GM12878 (cell line): ENCODE results near the gene CXXC5. TPM values are rescaled to one million over a fixed set of nuclear protein-coding genes. Genes with fewer than 3 reads are reported as not detected.

ENCODE experiments used
- ATAC-seq: fragments of 200-7000 bp; cut with Tn5 transposase; 3 replicates; pipeline ENCODE4 v1.9.1; 2020; ENCODE audit warnings: mild to moderate bottlenecking, moderate library complexity
- BruUV-seq: library from RNA; stranded (reverse); fragments of 400-500 nt; replicated peaks from 2 replicates; lab custom pipeline; 2021; lab: Mats Ljungman, UMichigan
- CTCF ChIA-PET: fragments of 300-600 bp; sonication (Branson Sonifier 250); formaldehyde crosslinking; extraction: SDS; loops from one replicate; lab custom pipeline; 2021; ENCODE audit warnings: inconsistent platforms; lab: Yijun Ruan, JAX
- POLR2A ChIA-PET: fragments of 350-600 bp; formaldehyde crosslinking; extraction: SDS; loops from one replicate; lab custom pipeline; 2021; ENCODE audit warnings: inconsistent platforms; lab: Charles Lee
- RAD21 ChIA-PET: fragments of 300-600 bp; sonication (Branson Sonifier 250); formaldehyde crosslinking; loops from one replicate; lab custom pipeline; 2023; ENCODE audit warnings: antibody characterized with exemption; ENCODE audit not compliant: unreplicated experiment; lab: Charles Lee
- SMC1A ChIA-PET: fragments of 300-600 bp; sonication (Branson Sonifier 250); formaldehyde crosslinking; loops from one replicate; lab custom pipeline; 2023; ENCODE audit not compliant: unreplicated experiment, uncharacterized antibody; lab: Charles Lee
- DNase-seq: peaks from one replicate; pipeline ENCODE4 v3.0.0-alpha.2; 2011; ENCODE audit warnings: low read depth, low spot score
- FAIRE-seq: peaks from 3 replicates; lab custom pipeline; 2011; peaks lifted over from hg19 to GRCh38; lab: Jason Lieb, UNC
- H2AFZ ChIP-seq: 2 replicates; pipeline ENCODE4 v1.6.0; 2011; ENCODE audit warnings: low read depth, low read length, control low read depth; ENCODE audit not compliant: control insufficient read depth
- H3K27ac ChIP-seq: 2 replicates; pipeline ENCODE4 v1.5.1; 2011; ENCODE audit warnings: control low read depth; ENCODE audit not compliant: control insufficient read depth, insufficient read depth
- H3K27me3 ChIP-seq, 2 experiments: replicated peaks in 1 of 2; 2 replicates each; pipeline versions ENCODE4 v1.6.0 to v1.6.1; 2011; ENCODE audit warnings: low read length in 1 of 2; ENCODE audit not compliant: control insufficient read depth in 2 of 2, insufficient read depth in 2 of 2
- H3K36me3 ChIP-seq, 2 experiments: 2 replicates each; pipeline ENCODE4 v1.5.1; 2011; ENCODE audit warnings: low read length in 1 of 2; ENCODE audit not compliant: control insufficient read depth in 2 of 2, insufficient read depth in 2 of 2
- H3K4me1 ChIP-seq: 2 replicates; pipeline ENCODE4 v1.6.1; 2011; ENCODE audit warnings: mild to moderate bottlenecking, low read length, moderate library complexity, mixed read lengths; ENCODE audit not compliant: control insufficient read depth, insufficient read depth
- H3K4me2 ChIP-seq: 2 replicates; pipeline ENCODE4 v1.6.0; 2011; ENCODE audit warnings: control low read depth; ENCODE audit not compliant: control insufficient read depth, insufficient read depth
- H3K4me3 ChIP-seq: fragments of 200-600 bp; sonication (generic); 2 replicates; pipeline ENCODE4 v1.5.1; 2016
- H3K79me2 ChIP-seq: 2 replicates; pipeline ENCODE4 v1.6.0; 2011; ENCODE audit warnings: low read length; ENCODE audit not compliant: control insufficient read depth, insufficient read depth
- H3K9ac ChIP-seq: 2 replicates; pipeline ENCODE4 v1.8.0; 2011; ENCODE audit warnings: low read length, control low read depth, mixed read lengths; ENCODE audit not compliant: control insufficient read depth, insufficient read depth
- H3K9me3 ChIP-seq: replicated peaks from 3 replicates; pipeline ENCODE4 v1.5.1; 2011; ENCODE audit warnings: mild to moderate bottlenecking, low read length; ENCODE audit not compliant: control insufficient read depth, insufficient read depth
- H4K20me1 ChIP-seq: 2 replicates; pipeline ENCODE4 v1.6.0; 2011; ENCODE audit not compliant: control insufficient read depth, insufficient read depth
- CBX5 ChIP-seq: sonication (generic); IDR thresholded peaks from 2 replicates; pipeline ENCODE4 v1.6.1; 2016; ENCODE audit warnings: low read depth, moderate library complexity, mild to moderate bottlenecking, inconsistent platforms
- RBBP5 ChIP-seq: fragments of 200-600 bp; sonication (generic); conservative IDR thresholded peaks from 2 replicates; pipeline ENCODE4 v1.6.1; 2016
- whole genome bisulfite sequencing: methylation state at CpG from one replicate; pipeline ENCODE4 v1.1.6; 2016; ENCODE audit warnings: low lambda C conversion rate; ENCODE audit not compliant: insufficient replicate concordance, insufficient coverage; ENCODE audit errors: missing lambda C conversion rate; 5-methylcytosine and 5-hydroxymethylcytosine counted together
- in situ Hi-C: fragments of 300-500 bp; cut with MboI; formaldehyde crosslinking; loops from 9 replicates; pipeline ENCODE4 v1.14.3; 2018; ENCODE audit warnings: mixed read lengths
- intact Hi-C: fragments of 100-400 bp; cut with micrococcal nuclease; formaldehyde crosslinking; loops from one replicate; pipeline ENCODE4 v1.14.2; 2022; ENCODE audit not compliant: unreplicated experiment
- polyA plus RNA-seq, 11 experiments: library from polyadenylated mRNA; depleted of rRNA in 4 of 11; unstranded in 6 of 11; stranded (reverse) in 5 of 11; fragments of >200 nt; fragmentation: Nextera tagmentation in 4 of 11; fragmentation: Illumina TruSeq in 1 of 11; extraction: Ambion mirVana in 4 of 11; extraction: Trizol in 1 of 11; gene quantifications; 1 replicate in 1 of 11; 2 replicates in 10 of 11; pipeline versions ENCODE4 v1.2.1 to v1.2.3, GENCODE V29; 2011 to 2016; ENCODE audit warnings: inconsistent platforms in 2 of 11, missing spikeins in 2 of 11, low read depth in 1 of 11
- total RNA-seq, 4 experiments: library from RNA; depleted of rRNA in 3 of 4; stranded (reverse); fragments of >200 nt in 3 of 4; fragmentation: Illumina TruSeq in 1 of 4; extraction: Trizol in 1 of 4; gene quantifications; 2 replicates each; pipeline versions ENCODE4 v1.2.1 to v1.2.3, GENCODE V29; 2013 to 2021
- TF ChIP-seq, protein P1 (sequence below): fragments of 450-650 bp; formaldehyde crosslinking; IDR thresholded peaks from 2 replicates; pipeline ENCODE4 v1.4.0; 2022; ENCODE audit warnings: mild to moderate bottlenecking, moderate library complexity

Gene CXXC5
- total and polyA plus RNA-seq, 10 of the 15 experiments (the other 5 are each of a cell fraction or from before 2014, with no cell fraction given): 1.8 to 90.8 (median 40.7) TPM

DNA sequence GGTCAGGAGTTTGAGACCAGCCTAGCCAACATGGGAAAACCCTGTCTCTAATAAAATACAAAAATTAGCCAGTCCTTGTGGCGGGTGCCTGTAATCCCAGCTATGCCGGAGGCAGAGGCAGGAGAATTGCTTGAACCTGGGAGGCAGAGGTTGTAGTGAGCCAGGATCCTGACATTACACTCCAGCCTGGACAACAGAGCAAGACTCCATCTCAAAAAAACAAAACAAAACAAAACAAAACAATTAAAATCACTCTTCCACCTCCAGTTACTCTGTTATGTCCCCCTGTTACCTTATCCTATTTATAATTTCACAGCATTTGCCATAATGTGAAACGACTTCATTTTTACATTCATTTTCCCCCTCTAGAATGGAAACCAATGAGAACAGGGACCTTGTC, 54.4 kb downstream of the CXXC5 start:
- intact Hi-C loops (no loop called here), in situ Hi-C loops (no loop called here)
- RAD21 ChIA-PET: interaction anchor here (2.3 to 4.6 kb wide), 5 partner anchors 8 to 68 kb away, joined by 17 to 48 read pairs (median 20); no protein-coding TSS in a partner anchor
- Histone ChIP-seq H3K4me3 (no peak overlapping the region), H3K27me3 (peaks cover 1 to 3% of the 10 kb centered on the region in 2 experiments; a peak in 2 of 4 replicates), H2AFZ (no peak overlapping the region), H3K4me1 (peaks cover 12% of the 10 kb centered on the region), H3K9me3 (no peaks in the 10 kb centered on the region), H3K4me2 (no peak overlapping the region), H4K20me1 (no peaks in the 10 kb centered on the region), H3K36me3 (no peaks in the 10 kb centered on the region), H3K9ac (no peak overlapping the region), H3K27ac (no peak overlapping the region), H3K79me2 (no peaks in the 10 kb centered on the region)
- FAIRE-seq (no peak), DNase-seq (no peak), ATAC-seq (no peak)
- 67% methylated on average over 3 of the region's 3 CpGs for WGBS
- POLR2A ChIA-PET: interaction anchor here (0.6 to 2.3 kb wide), 5 partner anchors 8 to 306 kb away, joined by 4 to 12 read pairs (median 6); no protein-coding TSS in a partner anchor
- no TSS peak for BruUV-seq
- CTCF ChIA-PET: interaction anchor here (0.9 to 5.2 kb wide), 3 partner anchors 8 to 67 kb away, joined by 3 to 67 read pairs (median 52); no protein-coding TSS in a partner anchor
- SMC1A ChIA-PET: interaction anchor here (1.0 to 4.4 kb wide), 4 partner anchors 12 to 66 kb away, joined by 3 to 37 read pairs (median 19); no protein-coding TSS in a partner anchor
- TF ChIP-seq CBX5 (no peak), RBBP5 (no peak)
- TF ChIP-seq, protein P1, sequence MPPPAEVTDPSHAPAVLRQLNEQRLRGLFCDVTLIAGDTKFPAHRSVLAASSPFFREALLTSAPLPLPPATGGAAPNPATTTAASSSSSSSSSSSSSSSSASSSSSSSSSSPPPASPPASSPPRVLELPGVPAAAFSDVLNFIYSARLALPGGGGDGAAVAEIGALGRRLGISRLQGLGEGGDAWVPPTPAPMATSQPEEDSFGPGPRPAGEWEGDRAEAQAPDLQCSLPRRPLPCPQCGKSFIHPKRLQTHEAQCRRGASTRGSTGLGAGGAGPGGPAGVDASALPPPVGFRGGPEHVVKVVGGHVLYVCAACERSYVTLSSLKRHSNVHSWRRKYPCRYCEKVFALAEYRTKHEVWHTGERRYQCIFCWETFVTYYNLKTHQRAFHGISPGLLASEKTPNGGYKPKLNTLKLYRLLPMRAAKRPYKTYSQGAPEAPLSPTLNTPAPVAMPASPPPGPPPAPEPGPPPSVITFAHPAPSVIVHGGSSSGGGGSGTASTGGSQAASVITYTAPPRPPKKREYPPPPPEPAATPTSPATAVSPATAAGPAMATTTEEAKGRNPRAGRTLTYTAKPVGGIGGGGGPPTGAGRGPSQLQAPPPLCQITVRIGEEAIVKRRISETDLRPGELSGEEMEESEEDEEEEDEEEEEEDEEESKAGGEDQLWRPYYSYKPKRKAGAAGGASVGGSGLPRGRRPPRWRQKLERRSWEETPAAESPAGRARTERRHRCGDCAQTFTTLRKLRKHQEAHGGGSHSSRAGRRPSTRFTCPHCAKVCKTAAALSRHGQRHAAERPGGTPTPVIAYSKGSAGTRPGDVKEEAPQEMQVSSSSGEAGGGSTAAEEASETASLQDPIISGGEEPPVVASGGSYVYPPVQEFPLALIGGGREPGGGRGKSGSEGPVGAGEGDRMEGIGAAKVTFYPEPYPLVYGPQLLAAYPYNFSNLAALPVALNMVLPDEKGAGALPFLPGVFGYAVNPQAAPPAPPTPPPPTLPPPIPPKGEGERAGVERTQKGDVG: no peak
